GM12801 (cell line): ENCODE measurements around the gene CISD1.

ENCODE experiments used
- CTCF ChIP-seq: IDR thresholded peaks from one replicate; pipeline ENCODE4 v1.5.1; 2011; ENCODE audit warnings: control low read depth; ENCODE audit not compliant: insufficient read length; ENCODE audit errors: extremely low read depth

The CISD1 gene

GRCh38 chr10:58335306-58336005 is 66.5 kb downstream of the CISD1 start:
- TF ChIP-seq CTCF, result no peak

- no peak for TF ChIP-seq CTCF
Observed at GRCh38 chr10:58336242-58336641, 67.3 kb downstream of the CISD1 start.
